ENCODE results near the gene DCST1.

DCST1 gene

DNA sequence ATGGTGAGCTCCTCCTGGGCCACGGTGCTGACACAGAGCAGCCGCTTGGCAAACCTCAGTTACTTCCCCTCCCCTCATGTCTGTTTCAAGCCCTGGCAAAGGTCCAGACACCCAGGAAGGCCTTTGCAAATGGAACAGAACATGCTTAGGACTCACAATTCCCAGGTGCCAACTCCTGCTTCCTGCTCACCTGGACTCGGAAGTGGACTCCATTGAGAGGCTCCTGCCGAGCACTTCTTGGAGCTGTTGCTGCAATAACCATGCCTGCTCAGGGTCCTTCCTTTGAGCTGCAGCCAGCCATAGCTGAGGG, 10.7 kb upstream of the DCST1 start:
- no peak for DNase-seq (ENCODE audit: low read depth, low spot score)
- no CpG with 5 or more reads among the region's 4 CpGs for WGBS (ENCODE audit: insufficient coverage, insufficient read length)
- H3K27me3 ChIP-seq (ENCODE audit: control insufficient read depth, insufficient read depth, low read length): no peaks in the 10 kb centered on the region
- H3K36me3 ChIP-seq (ENCODE audit: control insufficient read depth, insufficient read depth, low read length): no peaks in the 10 kb centered on the region
- H3K4me1 ChIP-seq (ENCODE audit: control insufficient read depth, insufficient read depth, low read length): peaks cover 3% of the 10 kb centered on the region
- no peak overlapping the region for H3K27ac ChIP-seq (ENCODE audit: low read length)
- H3K9me3 ChIP-seq (ENCODE audit: control insufficient read depth, insufficient read depth, low read length): no peaks in the 10 kb centered on the region
- H3K4me3 ChIP-seq (ENCODE audit: low read length): no peak overlapping the region

DNA sequence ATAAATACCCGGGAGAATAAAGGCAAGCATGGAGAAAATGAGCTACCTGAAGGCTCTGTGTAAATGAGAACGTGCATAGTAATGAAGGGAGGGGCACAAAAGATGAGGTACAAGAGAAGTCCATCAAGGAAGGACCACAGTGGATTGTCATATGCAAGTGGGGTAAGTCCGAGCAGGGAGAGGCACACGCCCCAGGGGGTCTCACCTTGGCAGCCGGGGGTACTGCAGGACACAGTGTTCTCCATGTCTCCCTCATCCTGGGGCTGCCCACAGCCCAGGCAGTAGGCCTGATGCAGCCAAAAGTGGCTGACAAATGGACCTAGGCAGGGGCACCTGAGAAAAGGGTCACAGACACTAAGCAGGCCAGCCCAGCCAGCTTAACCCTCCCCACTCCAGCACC, 10.0 kb upstream of the DCST1 start:
- Histone ChIP-seq H3K4me1 (ENCODE audit: control insufficient read depth, insufficient read depth, low read length) (peaks cover 2% of the 10 kb centered on the region), H3K4me3 (ENCODE audit: low read length) (no peak overlapping the region), H3K27ac (ENCODE audit: low read length) (no peak overlapping the region), H3K27me3 (ENCODE audit: control insufficient read depth, insufficient read depth, low read length) (no peaks in the 10 kb centered on the region), H3K9me3 (ENCODE audit: control insufficient read depth, insufficient read depth, low read length) (no peaks in the 10 kb centered on the region), H3K36me3 (ENCODE audit: control insufficient read depth, insufficient read depth, low read length) (no peaks in the 10 kb centered on the region)
- DNase-seq (ENCODE audit: low read depth, low spot score): no peak
- WGBS (ENCODE audit: insufficient coverage, insufficient read length): no CpG with 5 or more reads among the region's 5 CpGs

GRCh38 chr1:155024315-155024714, 9.3 kb upstream of the DCST1 start:
- no peak for DNase-seq (ENCODE audit: low read depth, low spot score)
- H3K36me3 ChIP-seq (ENCODE audit: control insufficient read depth, insufficient read depth, low read length): no peaks in the 10 kb centered on the region
- no peaks in the 10 kb centered on the region for H3K9me3 ChIP-seq (ENCODE audit: control insufficient read depth, insufficient read depth, low read length)
- no peak overlapping the region for H3K4me3 ChIP-seq (ENCODE audit: low read length)
- no CpG with 5 or more reads among the region's 9 CpGs for WGBS (ENCODE audit: insufficient coverage, insufficient read length)
- no peaks in the 10 kb centered on the region for H3K27me3 ChIP-seq (ENCODE audit: control insufficient read depth, insufficient read depth, low read length)
- H3K4me1 ChIP-seq (ENCODE audit: control insufficient read depth, insufficient read depth, low read length): peaks cover 2% of the 10 kb centered on the region
- no peak overlapping the region for H3K27ac ChIP-seq (ENCODE audit: low read length)

DNA sequence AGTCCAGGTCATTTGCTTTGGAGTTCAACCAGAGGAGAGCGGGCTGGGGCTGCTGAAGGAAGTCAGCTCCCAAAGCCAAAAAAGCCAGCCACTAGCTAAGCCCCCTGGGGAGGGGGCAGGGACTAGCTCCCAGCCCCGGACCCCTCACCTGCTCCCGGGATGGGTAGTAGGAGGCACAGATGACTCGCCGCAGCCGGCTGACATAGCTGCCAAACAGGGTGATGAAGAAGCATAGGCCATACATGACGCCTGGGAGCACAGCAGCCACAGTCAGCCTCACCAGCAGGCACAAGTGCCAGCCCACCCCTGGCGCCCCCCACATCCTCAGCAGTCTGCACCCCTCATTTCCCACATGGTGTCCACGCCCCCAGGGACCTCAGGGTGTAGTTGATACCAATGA, 7.5 kb upstream of the DCST1 start:
- no peaks in the 10 kb centered on the region for H3K9me3 ChIP-seq (ENCODE audit: control insufficient read depth, insufficient read depth, low read length)
- no CpG with 5 or more reads among the region's 9 CpGs for WGBS (ENCODE audit: insufficient coverage, insufficient read length)
- DNase-seq (ENCODE audit: low read depth, low spot score): no peak
- no peaks in the 10 kb centered on the region for H3K27me3 ChIP-seq (ENCODE audit: control insufficient read depth, insufficient read depth, low read length)
- no peak overlapping the region for H3K4me3 ChIP-seq (ENCODE audit: low read length)
- no peaks in the 10 kb centered on the region for H3K36me3 ChIP-seq (ENCODE audit: control insufficient read depth, insufficient read depth, low read length)
- H3K27ac ChIP-seq (ENCODE audit: low read length): no peak overlapping the region
- H3K4me1 ChIP-seq (ENCODE audit: control insufficient read depth, insufficient read depth, low read length): peaks cover 2% of the 10 kb centered on the region

- no peak for DNase-seq (ENCODE audit: low read depth, low spot score)
- H3K36me3 ChIP-seq (ENCODE audit: control insufficient read depth, insufficient read depth, low read length): no peaks in the 10 kb centered on the region
- WGBS (ENCODE audit: insufficient coverage, insufficient read length): no CpG with 5 or more reads among the region's 6 CpGs
- H3K27ac ChIP-seq (ENCODE audit: low read length): no peak overlapping the region
- no peak overlapping the region for H3K4me3 ChIP-seq (ENCODE audit: low read length)
- peaks cover 2% of the 10 kb centered on the region for H3K4me1 ChIP-seq (ENCODE audit: control insufficient read depth, insufficient read depth, low read length)
- no peaks in the 10 kb centered on the region for H3K27me3 ChIP-seq (ENCODE audit: control insufficient read depth, insufficient read depth, low read length)
- H3K9me3 ChIP-seq (ENCODE audit: control insufficient read depth, insufficient read depth, low read length): no peaks in the 10 kb centered on the region
Observed at GRCh38 chr1:155026588-155026987, 7.0 kb upstream of the DCST1 start.

DNA sequence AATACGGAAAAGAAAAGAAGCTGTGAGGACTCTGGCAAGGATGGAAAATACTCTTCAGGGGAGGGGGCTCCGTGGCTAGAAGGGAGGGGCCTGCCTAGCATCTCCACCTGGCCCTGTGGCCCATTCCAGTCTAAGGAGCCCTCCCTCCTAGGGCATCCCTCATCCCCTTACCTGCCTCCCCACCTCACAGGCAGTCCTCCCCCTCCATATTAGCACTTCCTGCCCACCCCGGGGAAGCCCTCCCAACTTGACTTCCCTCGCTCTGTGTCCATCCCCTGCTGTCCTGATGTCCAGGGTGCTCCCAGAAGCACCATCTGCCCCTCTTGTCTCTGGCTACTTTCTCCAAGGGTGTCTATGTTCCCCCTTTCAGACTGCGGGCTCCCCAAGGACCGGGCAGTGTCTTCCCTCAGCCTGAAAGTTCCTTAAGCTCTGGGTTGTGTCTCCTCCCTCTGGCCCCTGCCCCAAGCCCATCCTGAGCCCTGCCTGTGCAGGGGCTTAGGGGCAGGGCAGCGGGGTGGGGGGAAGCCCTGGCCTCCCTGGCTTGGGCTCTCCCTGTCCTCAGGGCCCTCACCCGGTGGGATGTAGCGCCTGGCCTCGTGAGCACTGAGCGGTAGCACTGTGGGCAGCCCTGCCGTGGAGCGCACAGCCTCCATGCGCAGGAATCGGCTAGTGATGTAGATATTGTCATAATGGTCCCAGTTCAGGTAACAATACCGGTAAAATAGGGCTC, 3.9 kb upstream of the DCST1 start:
- H3K9me3 ChIP-seq (ENCODE audit: control insufficient read depth, insufficient read depth, low read length): no peaks in the 10 kb centered on the region
- DNase-seq (ENCODE audit: low read depth, low spot score): no peak
- no peaks in the 10 kb centered on the region for H3K36me3 ChIP-seq (ENCODE audit: control insufficient read depth, insufficient read depth, low read length)
- no peak overlapping the region for H3K4me3 ChIP-seq (ENCODE audit: low read length)
- WGBS (ENCODE audit: insufficient coverage, insufficient read length): no CpG with 5 or more reads among the region's 16 CpGs
- H3K27ac ChIP-seq (ENCODE audit: low read length): no peak overlapping the region
- H3K27me3 ChIP-seq (ENCODE audit: control insufficient read depth, insufficient read depth, low read length): no peaks in the 10 kb centered on the region
- H3K4me1 ChIP-seq (ENCODE audit: control insufficient read depth, insufficient read depth, low read length): peaks cover 2% of the 10 kb centered on the region; the same call in 1 of the 2 replicates

- Histone ChIP-seq H3K27me3 (ENCODE audit: control insufficient read depth, insufficient read depth, low read length) (no peaks in the 10 kb centered on the region), H3K27ac (ENCODE audit: low read length) (no peak overlapping the region), H3K4me1 (ENCODE audit: control insufficient read depth, insufficient read depth, low read length) (peaks cover 2% of the 10 kb centered on the region; the same call in 1 of the 2 replicates), H3K9me3 (ENCODE audit: control insufficient read depth, insufficient read depth, low read length) (no peaks in the 10 kb centered on the region), H3K36me3 (ENCODE audit: control insufficient read depth, insufficient read depth, low read length) (no peaks in the 10 kb centered on the region), H3K4me3 (ENCODE audit: low read length) (no peak overlapping the region)
- no peak for DNase-seq (ENCODE audit: low read depth, low spot score)
- WGBS (ENCODE audit: insufficient coverage, insufficient read length): no CpG with 5 or more reads among the region's 15 CpGs
Observed at GRCh38 chr1:155030243-155030795, 3.3 kb upstream of the DCST1 start.

GRCh38 chr1:155030899-155031298, 2.7 kb upstream of the DCST1 start:
- Histone ChIP-seq H3K4me3 (ENCODE audit: low read length) (no peak overlapping the region), H3K36me3 (ENCODE audit: control insufficient read depth, insufficient read depth, low read length) (no peaks in the 10 kb centered on the region), H3K27ac (ENCODE audit: low read length) (no peak overlapping the region), H3K9me3 (ENCODE audit: control insufficient read depth, insufficient read depth, low read length) (no peaks in the 10 kb centered on the region), H3K4me1 (ENCODE audit: control insufficient read depth, insufficient read depth, low read length) (peaks cover 2% of the 10 kb centered on the region; the same call in 1 of the 2 replicates), H3K27me3 (ENCODE audit: control insufficient read depth, insufficient read depth, low read length) (no peaks in the 10 kb centered on the region)
- DNase-seq (ENCODE audit: low read depth, low spot score): no peak
- no CpG with 5 or more reads among the region's 11 CpGs for WGBS (ENCODE audit: insufficient coverage, insufficient read length)

DNA sequence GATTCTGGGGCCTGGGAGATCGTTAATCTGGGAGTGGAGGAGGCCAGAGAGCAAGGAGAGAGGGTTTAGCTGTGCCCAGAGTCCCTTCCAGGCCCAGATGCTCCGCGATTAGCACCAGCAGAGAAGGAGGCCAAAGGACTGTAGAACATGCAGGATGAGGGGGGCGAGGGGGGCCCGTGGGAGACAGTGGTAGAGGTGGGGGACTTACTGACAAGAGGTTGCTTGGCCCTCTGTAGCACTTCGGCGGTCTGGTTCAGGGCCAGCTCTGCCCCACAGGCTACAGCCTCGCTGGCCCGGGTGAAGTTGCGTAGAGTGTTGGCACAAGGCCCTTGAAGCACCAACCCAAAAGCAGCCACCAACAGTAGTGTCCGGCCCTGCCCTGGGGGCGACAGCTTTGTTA, 738 bp upstream of the DCST1 start:
- H3K27me3 ChIP-seq (ENCODE audit: control insufficient read depth, insufficient read depth, low read length): no peaks in the 10 kb centered on the region
- no peak overlapping the region for H3K4me3 ChIP-seq (ENCODE audit: low read length)
- H3K4me1 ChIP-seq (ENCODE audit: control insufficient read depth, insufficient read depth, low read length): no peaks in the 10 kb centered on the region
- DNase-seq (ENCODE audit: low read depth, low spot score): no peak
- H3K9me3 ChIP-seq (ENCODE audit: control insufficient read depth, insufficient read depth, low read length): no peaks in the 10 kb centered on the region
- no peak overlapping the region for H3K27ac ChIP-seq (ENCODE audit: low read length)
- no peaks in the 10 kb centered on the region for H3K36me3 ChIP-seq (ENCODE audit: control insufficient read depth, insufficient read depth, low read length)
- WGBS (ENCODE audit: insufficient coverage, insufficient read length): no CpG with 5 or more reads among the region's 12 CpGs

DNA sequence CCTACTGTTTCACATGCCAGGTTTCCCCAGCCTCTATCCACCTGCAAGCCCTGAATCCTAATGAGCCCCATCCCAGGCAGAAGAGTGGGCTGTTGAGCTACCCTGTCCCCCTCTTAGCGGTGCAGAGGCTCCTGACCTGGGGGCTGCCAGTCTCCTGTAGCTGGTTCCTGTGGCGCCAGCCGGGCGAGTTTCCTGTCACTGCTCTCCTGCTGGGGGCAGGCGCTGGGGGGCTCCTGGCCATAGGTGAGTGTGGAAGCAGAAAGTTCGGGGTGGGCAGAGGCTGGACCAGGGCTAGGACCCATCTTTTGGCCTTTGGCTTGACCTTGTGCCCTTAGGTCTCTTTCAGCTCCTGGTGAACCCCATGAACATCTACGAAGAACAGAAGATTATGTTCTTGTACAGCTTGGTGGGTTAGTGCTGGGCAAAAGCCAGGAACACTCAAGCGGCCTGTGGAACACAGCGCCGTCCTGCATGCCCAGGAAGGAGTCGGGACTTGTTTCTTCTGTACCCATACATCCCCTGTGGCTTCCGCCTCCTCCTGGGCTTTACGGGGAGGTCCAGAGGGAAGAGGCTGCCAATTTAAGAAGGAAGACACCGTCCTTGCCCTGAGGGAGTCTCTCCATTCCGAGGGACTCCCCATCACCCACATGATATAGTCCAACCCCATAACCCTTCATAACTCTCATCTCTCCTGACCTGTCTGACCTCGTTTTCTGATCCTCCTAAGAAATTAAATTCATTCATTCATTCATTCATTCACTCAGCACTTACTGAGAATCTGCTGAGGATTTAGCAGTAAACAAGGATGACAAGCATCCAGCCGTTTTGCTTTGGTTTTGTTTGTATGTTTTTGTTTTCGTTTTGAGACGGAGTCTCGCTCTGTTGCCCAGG, 939 bp downstream of the DCST1 start:
- DNase-seq (ENCODE audit: low read depth, low spot score): no peak
- Histone ChIP-seq H3K4me3 (ENCODE audit: low read length) (no peak overlapping the region), H3K9me3 (ENCODE audit: control insufficient read depth, insufficient read depth, low read length) (no peaks in the 10 kb centered on the region), H3K27ac (ENCODE audit: low read length) (no peak overlapping the region), H3K36me3 (ENCODE audit: control insufficient read depth, insufficient read depth, low read length) (no peaks in the 10 kb centered on the region), H3K27me3 (ENCODE audit: control insufficient read depth, insufficient read depth, low read length) (no peaks in the 10 kb centered on the region), H3K4me1 (ENCODE audit: control insufficient read depth, insufficient read depth, low read length) (no peaks in the 10 kb centered on the region; the same call in 1 of the 2 replicates)
- no CpG with 5 or more reads among the region's 20 CpGs for WGBS (ENCODE audit: insufficient coverage, insufficient read length)

Data from iPS DF 6.9 (cell line).